ENCODE results near the gene AIG1. TPM values are rescaled to one million over a fixed set of nuclear protein-coding genes. Genes with fewer than 3 reads are reported as not detected.

AIG1 gene
- total RNA-seq, 3 donors from 2014 or later (not counting 1 experiment from before 2014, with no cell fraction given) = 5.6 to 8.9 (median 6.2) TPM

DNA sequence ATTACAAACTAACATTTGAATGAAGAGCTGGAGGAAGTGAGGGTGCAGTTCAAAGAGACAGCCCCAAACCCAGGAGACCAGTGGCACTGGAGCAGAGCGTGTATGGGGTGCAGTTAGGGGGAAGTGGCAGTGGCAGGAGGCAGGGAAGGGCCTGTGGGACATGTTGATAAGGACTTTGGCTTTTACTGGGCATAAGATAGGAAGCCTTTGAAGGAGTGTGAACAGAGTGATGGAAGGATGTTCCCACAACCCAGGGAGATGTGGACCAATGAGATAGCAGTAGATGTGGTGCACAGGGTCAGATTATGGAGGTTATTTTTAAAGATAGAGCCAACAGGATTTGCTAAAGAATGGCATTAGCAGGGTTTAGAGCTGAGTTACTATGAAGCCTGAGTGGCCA is 56.4 kb downstream of the AIG1 start:
- TF ChIP-seq, protein P1, sequence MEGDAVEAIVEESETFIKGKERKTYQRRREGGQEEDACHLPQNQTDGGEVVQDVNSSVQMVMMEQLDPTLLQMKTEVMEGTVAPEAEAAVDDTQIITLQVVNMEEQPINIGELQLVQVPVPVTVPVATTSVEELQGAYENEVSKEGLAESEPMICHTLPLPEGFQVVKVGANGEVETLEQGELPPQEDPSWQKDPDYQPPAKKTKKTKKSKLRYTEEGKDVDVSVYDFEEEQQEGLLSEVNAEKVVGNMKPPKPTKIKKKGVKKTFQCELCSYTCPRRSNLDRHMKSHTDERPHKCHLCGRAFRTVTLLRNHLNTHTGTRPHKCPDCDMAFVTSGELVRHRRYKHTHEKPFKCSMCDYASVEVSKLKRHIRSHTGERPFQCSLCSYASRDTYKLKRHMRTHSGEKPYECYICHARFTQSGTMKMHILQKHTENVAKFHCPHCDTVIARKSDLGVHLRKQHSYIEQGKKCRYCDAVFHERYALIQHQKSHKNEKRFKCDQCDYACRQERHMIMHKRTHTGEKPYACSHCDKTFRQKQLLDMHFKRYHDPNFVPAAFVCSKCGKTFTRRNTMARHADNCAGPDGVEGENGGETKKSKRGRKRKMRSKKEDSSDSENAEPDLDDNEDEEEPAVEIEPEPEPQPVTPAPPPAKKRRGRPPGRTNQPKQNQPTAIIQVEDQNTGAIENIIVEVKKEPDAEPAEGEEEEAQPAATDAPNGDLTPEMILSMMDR (IDR thresholded peaks at IDR 0.05) = no peak
- H3K9me3 ChIP-seq (ENCODE audit: control insufficient read depth, insufficient read depth, low read length) = no peaks in the 10 kb centered on the region
- no peak overlapping the region for H3K4me3 ChIP-seq (ENCODE audit: low read length)
- no peak overlapping the region for H3K27ac ChIP-seq (ENCODE audit: low read length)
- ATAC-seq = no peak
- intact Hi-C loops (cut with micrococcal nuclease) = no loop called here
- no peaks in the 10 kb centered on the region for H3K27me3 Mint-ChIP-seq (ENCODE audit: low read depth in 2 of 2)
- H3K9me3 Mint-ChIP-seq = peaks cover 0 to 2% of the 10 kb centered on the region in 2 donors
- DNase-seq = no peak
- no peaks in the 10 kb centered on the region for H3K36me3 Mint-ChIP-seq
- H3K27ac Mint-ChIP-seq = no peak overlapping the region
- WGBS (ENCODE audit: insufficient coverage) = 70% methylated on average over 1 of the region's 1 CpG
- H3K4me1 ChIP-seq (ENCODE audit: control insufficient read depth, insufficient read depth, low read length) = no peaks in the 10 kb centered on the region
- no peaks in the 10 kb centered on the region for H3K4me1 Mint-ChIP-seq
- H3K4me3 Mint-ChIP-seq = no peak overlapping the region
- H3K27me3 ChIP-seq (ENCODE audit: control insufficient read depth, insufficient read depth, low read length) = no peaks in the 10 kb centered on the region
- no peaks in the 10 kb centered on the region for H3K36me3 ChIP-seq (ENCODE audit: control insufficient read depth, insufficient read depth, low read length)

DNA sequence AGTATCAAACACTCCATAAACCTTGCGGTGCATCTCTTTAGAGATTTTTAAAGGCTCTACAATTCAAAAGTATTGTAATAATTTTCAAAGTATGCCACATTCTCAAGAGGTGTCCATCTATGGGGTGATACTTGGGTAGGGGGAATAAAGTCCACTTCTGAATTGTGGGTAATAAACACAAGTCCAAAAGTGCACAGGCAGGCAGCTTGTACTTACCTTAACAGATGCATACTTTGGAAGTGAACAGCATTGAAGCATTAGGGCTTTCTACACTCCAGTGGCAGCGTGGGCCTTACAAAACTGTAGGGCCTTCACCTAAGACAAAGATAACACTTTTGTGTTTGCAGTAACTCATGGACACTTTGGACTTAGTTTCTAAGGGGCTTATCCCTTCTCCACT is 58.6 kb downstream of the AIG1 start:
- 84% methylated on average over 1 of the region's 2 CpGs for WGBS (ENCODE audit: insufficient coverage)
- Mint-ChIP-seq H3K4me3 (no peak overlapping the region), H3K9me3 (peaks cover 0 to 2% of the 10 kb centered on the region in 2 donors), H3K4me1 (no peaks in the 10 kb centered on the region), H3K27ac (no peak overlapping the region), H3K27me3 (ENCODE audit: low read depth in 2 of 2) (no peaks in the 10 kb centered on the region), H3K36me3 (no peaks in the 10 kb centered on the region)
- H3K4me1 ChIP-seq (ENCODE audit: control insufficient read depth, insufficient read depth, low read length) = no peaks in the 10 kb centered on the region
- no peak for ATAC-seq
- H3K9me3 ChIP-seq (ENCODE audit: control insufficient read depth, insufficient read depth, low read length) = no peaks in the 10 kb centered on the region
- no peaks in the 10 kb centered on the region for H3K36me3 ChIP-seq (ENCODE audit: control insufficient read depth, insufficient read depth, low read length)
- no peaks in the 10 kb centered on the region for H3K27me3 ChIP-seq (ENCODE audit: control insufficient read depth, insufficient read depth, low read length)
- intact Hi-C loops (cut with micrococcal nuclease) = no loop called here
- no peak for DNase-seq
- TF ChIP-seq, protein P1 (IDR thresholded peaks at IDR 0.05) = no peak
- H3K27ac ChIP-seq (ENCODE audit: low read length) = no peak overlapping the region
- no peak overlapping the region for H3K4me3 ChIP-seq (ENCODE audit: low read length)

DNA sequence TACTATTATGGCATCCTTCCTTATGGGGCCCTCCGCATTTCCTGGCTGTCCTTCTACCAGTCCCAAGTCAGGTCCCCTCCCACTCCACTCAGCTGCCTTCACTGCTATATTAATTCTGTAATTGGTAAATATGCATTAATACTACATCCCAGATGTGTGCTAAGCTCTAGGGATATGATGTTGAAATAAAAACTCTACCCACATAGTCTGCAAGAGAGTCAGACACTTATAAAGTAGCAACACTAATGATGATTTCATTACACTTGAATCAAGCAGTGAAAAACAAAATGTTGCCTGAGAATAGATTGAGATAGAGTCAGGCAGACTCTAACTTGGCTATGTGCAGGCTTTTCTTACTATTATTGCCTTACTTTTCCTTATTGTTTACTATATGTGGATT is 62.4 kb downstream of the AIG1 start:
- Mint-ChIP-seq H3K9me3 (peaks cover 0 to 2% of the 10 kb centered on the region in 2 donors), H3K36me3 (no peaks in the 10 kb centered on the region), H3K27me3 (ENCODE audit: low read depth in 2 of 2) (no peaks in the 10 kb centered on the region), H3K27ac (no peak overlapping the region), H3K4me3 (no peak overlapping the region), H3K4me1 (peaks cover 0 to 7% of the 10 kb centered on the region in 2 donors)
- Histone ChIP-seq H3K27me3 (ENCODE audit: control insufficient read depth, insufficient read depth, low read length) (no peaks in the 10 kb centered on the region), H3K36me3 (ENCODE audit: control insufficient read depth, insufficient read depth, low read length) (no peaks in the 10 kb centered on the region), H3K27ac (ENCODE audit: low read length) (no peak overlapping the region), H3K4me1 (ENCODE audit: control insufficient read depth, insufficient read depth, low read length) (no peaks in the 10 kb centered on the region), H3K4me3 (ENCODE audit: low read length) (no peak overlapping the region), H3K9me3 (ENCODE audit: control insufficient read depth, insufficient read depth, low read length) (no peaks in the 10 kb centered on the region)
- TF ChIP-seq, protein P1 (IDR thresholded peaks at IDR 0.05) = no peak
- 100% methylated on average over 1 of the region's 1 CpG for WGBS (ENCODE audit: insufficient coverage)
- intact Hi-C loops (cut with micrococcal nuclease) = no loop called here
- no peak for ATAC-seq
- DNase-seq = no peak

DNA sequence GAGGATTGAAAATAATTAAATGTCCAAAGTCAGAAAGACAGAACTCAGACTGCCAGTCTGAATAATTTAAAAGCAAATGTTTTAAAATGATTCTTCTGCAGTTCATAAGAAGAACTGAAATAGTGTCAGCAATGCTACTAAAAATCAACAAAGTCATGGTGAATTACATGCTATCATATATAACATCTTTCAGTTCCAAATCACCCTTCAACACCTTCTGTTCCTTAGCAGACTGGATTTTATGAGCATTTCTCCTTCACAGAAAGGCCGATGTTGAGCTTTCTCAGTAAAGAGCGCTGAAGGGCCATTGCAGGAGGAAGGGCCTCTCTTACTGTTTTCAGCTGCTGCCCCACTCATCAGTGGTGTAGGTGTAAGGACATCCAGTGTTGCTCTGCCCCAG is 63.3 kb downstream of the AIG1 start:
- Histone ChIP-seq H3K27me3 (ENCODE audit: control insufficient read depth, insufficient read depth, low read length) (no peaks in the 10 kb centered on the region), H3K4me1 (ENCODE audit: control insufficient read depth, insufficient read depth, low read length) (no peaks in the 10 kb centered on the region), H3K9me3 (ENCODE audit: control insufficient read depth, insufficient read depth, low read length) (no peaks in the 10 kb centered on the region), H3K36me3 (ENCODE audit: control insufficient read depth, insufficient read depth, low read length) (no peaks in the 10 kb centered on the region), H3K27ac (ENCODE audit: low read length) (no peak overlapping the region), H3K4me3 (ENCODE audit: low read length) (no peak overlapping the region)
- ATAC-seq (no peak), DNase-seq (no peak)
- intact Hi-C loops (cut with micrococcal nuclease) = no loop called here
- Mint-ChIP-seq H3K4me3 (no peak overlapping the region), H3K27me3 (ENCODE audit: low read depth in 2 of 2) (no peaks in the 10 kb centered on the region), H3K4me1 (peaks cover 0 to 7% of the 10 kb centered on the region in 2 donors), H3K36me3 (no peaks in the 10 kb centered on the region), H3K27ac (no peak overlapping the region), H3K9me3 (peaks cover 0 to 2% of the 10 kb centered on the region in 2 donors)
- 72% methylated on average over 2 of the region's 2 CpGs for WGBS (ENCODE audit: insufficient coverage)
- TF ChIP-seq, protein P1 (IDR thresholded peaks at IDR 0.05) = no peak
